HepG2 (cell line): ENCODE data around the gene NDUFAF3. TPM values are rescaled to one million over a fixed set of nuclear protein-coding genes. Genes with fewer than 3 reads are reported as not detected.

ENCODE experiments used
- DMTF1 ChIP-seq: sonication (generic); formaldehyde crosslinking; IDR thresholded peaks from 2 replicates; pipeline ENCODE4 v1.4.0; 2020; ENCODE audit warnings: mild to moderate bottlenecking, missing genetic modification reagents
- E2F5 ChIP-seq: sonication (generic); formaldehyde crosslinking; conservative IDR thresholded peaks from 2 replicates; pipeline ENCODE4 v1.4.0; 2020; ENCODE audit warnings: missing genetic modification reagents
- EED ChIP-seq: sonication (generic); formaldehyde crosslinking; IDR thresholded peaks from 2 replicates; pipeline ENCODE4 v1.5.0; 2020; ENCODE audit warnings: mild to moderate bottlenecking, missing genetic modification reagents
- GATA4 ChIP-seq: sonication (generic); IDR thresholded peaks from 2 replicates; pipeline ENCODE4 v1.6.1; 2016; ENCODE audit warnings: antibody characterized with exemption, low read depth, borderline replicate concordance
- PLRG1 ChIP-seq: fragments of 450-650 bp; conservative IDR thresholded peaks from 2 replicates; pipeline ENCODE4 v1.6.1; 2016
- STAG1 ChIP-seq: sonication (generic); formaldehyde crosslinking; IDR thresholded peaks from 2 replicates; pipeline ENCODE4 v1.4.0; 2020; ENCODE audit warnings: missing genetic modification reagents
- USF2 ChIP-seq, 2 experiments: sonication (generic) in 1 of 2; formaldehyde crosslinking in 1 of 2; IDR thresholded peaks; 2 replicates each; pipeline versions ENCODE4 v1.5.1 to v1.6.1; 2011 to 2020; ENCODE audit warnings: borderline replicate concordance in 1 of 2, low read depth in 1 of 2, low read length in 1 of 2, mild to moderate bottlenecking in 1 of 2, missing genetic modification reagents in 1 of 2, moderate library complexity in 1 of 2
- WIZ ChIP-seq: sonication (generic); formaldehyde crosslinking; IDR thresholded peaks from 2 replicates; pipeline ENCODE4 v1.5.1; 2020; ENCODE audit warnings: mild to moderate bottlenecking, missing genetic modification reagents
- ZBTB40 ChIP-seq, 2 experiments: fragments of 450-650 bp in 1 of 2; sonication (generic) in 1 of 2; formaldehyde crosslinking in 1 of 2; IDR thresholded peaks; 2 replicates each; pipeline versions ENCODE4 v1.6.1 to v1.8.0; 2016 to 2022; ENCODE audit warnings: antibody characterized with exemption in 1 of 2, mild to moderate bottlenecking in 1 of 2, missing genetic modification reagents in 1 of 2
- ZNF451 ChIP-seq: sonication (generic); formaldehyde crosslinking; IDR thresholded peaks from 2 replicates; pipeline ENCODE4 v1.5.0; 2020; ENCODE audit warnings: mild to moderate bottlenecking, missing genetic modification reagents
- ZNF484 ChIP-seq: sonication (generic); formaldehyde crosslinking; IDR thresholded peaks from 2 replicates; pipeline ENCODE4 v1.5.1; 2020; ENCODE audit warnings: mild to moderate bottlenecking, low read depth, missing genetic modification reagents, borderline replicate concordance
- ZSCAN22 ChIP-seq: sonication (generic); formaldehyde crosslinking; IDR thresholded peaks from 2 replicates; pipeline ENCODE4 v1.4.0; 2020; ENCODE audit warnings: mild to moderate bottlenecking, missing genetic modification reagents
- polyA plus RNA-seq, 8 experiments: library from polyadenylated mRNA; depleted of rRNA in 3 of 8; stranded (reverse) in 7 of 8; unstranded in 1 of 8; fragments of >200 nt; fragmentation: Illumina TruSeq in 4 of 8; extraction: Trizol in 4 of 8; gene quantifications; 2 replicates each; pipeline versions ENCODE4 v1.2.1 to v1.2.3, GENCODE V29; 2011 to 2016; ENCODE audit warnings: low read depth in 4 of 8, missing spikeins in 1 of 8, mixed read lengths in 1 of 8; ENCODE audit not compliant: insufficient read depth in 1 of 8
- total RNA-seq, 5 experiments: library from RNA; depleted of rRNA; stranded (reverse); fragments of >200 nt; fragmentation: Illumina TruSeq; extraction: Trizol; gene quantifications; 2 replicates each; pipeline ENCODE4 v1.2.3, GENCODE V29; 2016; ENCODE audit warnings: low read depth in 1 of 5

Gene NDUFAF3
- total and polyA plus RNA-seq, 2 of the 13 experiments (the other 11 are each of a cell fraction or from before 2014, with no cell fraction given) = 39.0 to 50.0 TPM

- TF ChIP-seq ZBTB40 (IDR thresholded peaks at IDR 0.05) (no peak), ZBTB40 (CRISPR knock-in tag; IDR thresholded peaks at IDR 0.05) (no peak), ZNF451 (0 out of 2 replicates have a peak, but pooled peaks have one; percentile 46), USF2 (IDR thresholded peaks at IDR 0.05; ENCODE audit: low read depth, low read length) (no peak), USF2 (CRISPR knock-in tag; IDR thresholded peaks at IDR 0.05; ENCODE audit: borderline replicate concordance) (no peak), ZNF484 (CRISPR knock-in tag) (no peak), EED (CRISPR knock-in tag) (no peak), GATA4 (no peak), DMTF1 (CRISPR knock-in tag) (no peak), E2F5 (CRISPR knock-in tag) (no peak), PLRG1 (no peak), ZSCAN22 (CRISPR knock-in tag) (0 out of 2 replicates have a peak, but pooled peaks have one; percentile 51), WIZ (CRISPR knock-in tag) (peak; percentile 28; the same call in 1 of the 2 replicates), STAG1 (CRISPR knock-in tag) (no peak)
Observed at GRCh38 chr3:49020330-49021212, 1.4 kb upstream of the NDUFAF3 start (continued).
